Activated CD4-positive, alpha-beta T cell treated with anti-CD3 and anti-CD28 coated beads, Interleukin-2, amount 50 U/mL, for 24 hours (primary cell): ENCODE results near the gene BSND.

Experiments used
- DNase-seq, 2 donors: peaks; one replicate each; pipeline ENCODE4 v3.0.0-alpha.2; 2020; ENCODE audit warnings: low read depth in 1 of 2, low spot score in 1 of 2

Gene BSND

GRCh38 chr1:55060133-55060999, 61.6 kb downstream of the BSND start:
- DNase-seq = no peak

- DNase-seq = no peak
These were observed 62.4 kb downstream of the BSND start for GRCh38 chr1:55061000-55061705.
